ENCODE results near the gene RPRD1A.

DNA sequence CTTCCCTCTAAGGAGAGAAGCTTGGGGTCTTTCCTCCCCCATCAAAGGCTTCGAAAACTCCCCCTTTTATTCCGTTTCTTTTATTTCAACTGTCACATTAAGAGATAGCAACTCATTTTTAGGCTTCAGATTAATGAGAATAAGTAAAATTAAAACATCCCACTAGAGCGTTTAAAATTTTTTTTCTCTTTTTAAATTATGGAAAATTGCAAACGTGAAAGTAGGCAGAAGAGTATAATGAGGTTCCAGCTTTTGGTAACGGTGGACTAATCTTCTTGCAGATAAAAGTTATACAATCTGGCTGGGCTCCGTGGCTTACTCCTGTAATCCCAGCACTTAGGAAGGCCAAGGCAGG, 116.8 kb downstream of the RPRD1A start:
- TF ChIP-seq EZH2 (IDR thresholded peaks at IDR 0.05) (no peak), POLR2AphosphoS5 (IDR thresholded peaks at IDR 0.05; ENCODE audit: borderline replicate concordance, low read depth, low read length) (no peak), FOXP2 (optimal IDR thresholded peaks at IDR 0.05; ENCODE audit: control extremely low read depth, extremely low read length, insufficient read depth) (no peak)

Data from SK-N-MC (cell line).